Epidermal melanocyte (primary cell): ENCODE measurements around the gene ZC3H14.

Experiments
- DNase-seq: peaks from one replicate; pipeline ENCODE4 v3.0.0; 2011; ENCODE audit warnings: low spot score; ENCODE audit not compliant: insufficient read length

ZC3H14 gene

GRCh38 chr14:88551980-88552431, 10.8 kb upstream of the ZC3H14 start:
- DNase-seq: no peak

GRCh38 chr14:88552876-88553275, 10.0 kb upstream of the ZC3H14 start:
- DNase-seq: no peak

- DNase-seq: no peak
Measured at GRCh38 chr14:88553886-88554456, 8.9 kb upstream of the ZC3H14 start.

- DNase-seq: peak; percentile 43
Measured at GRCh38 chr14:88554457-88555286, 8.2 kb upstream of the ZC3H14 start, which contains the start of gene PTPN21. TSS of gene PTPN21 (minus strand) at chr14:88555007. CDS start at chr14:88550417, 4,590 bp downstream.

- no peak for DNase-seq
Measured at GRCh38 chr14:88556581-88556980, 6.3 kb upstream of the ZC3H14 start.

- peak; percentile 31 for DNase-seq
Measured at GRCh38 chr14:88559852-88560251, 3.0 kb upstream of the ZC3H14 start.

- no peak for DNase-seq
Measured at GRCh38 chr14:88562532-88562830, 356 bp upstream of the ZC3H14 start.

GRCh38 chr14:88563845-88564244, 1.0 kb downstream of the ZC3H14 start:
- no peak for DNase-seq

- no peak for DNase-seq
Measured at GRCh38 chr14:88565427-88565826, 2.6 kb downstream of the ZC3H14 start.

GRCh38 chr14:88568196-88568595, 5.4 kb downstream of the ZC3H14 start:
- no peak for DNase-seq

- no peak for DNase-seq
Measured at GRCh38 chr14:88572117-88572516, 9.3 kb downstream of the ZC3H14 start.

GRCh38 chr14:88576222-88576621, 13.4 kb downstream of the ZC3H14 start:
- no peak for DNase-seq

GRCh38 chr14:88584451-88584850, 21.6 kb downstream of the ZC3H14 start:
- DNase-seq: no peak

GRCh38 chr14:88588081-88588480, 25.2 kb downstream of the ZC3H14 start:
- DNase-seq: no peak

GRCh38 chr14:88590173-88590572, 27.3 kb downstream of the ZC3H14 start:
- no peak for DNase-seq

- no peak for DNase-seq
Measured at GRCh38 chr14:88592031-88592430, 29.2 kb downstream of the ZC3H14 start.

GRCh38 chr14:88597038-88597437, 34.2 kb downstream of the ZC3H14 start:
- no peak for DNase-seq

GRCh38 chr14:88597601-88598000, 34.8 kb downstream of the ZC3H14 start:
- DNase-seq: no peak

- DNase-seq: no peak
Measured at GRCh38 chr14:88598097-88598675, 35.3 kb downstream of the ZC3H14 start.

- no peak for DNase-seq
Measured at GRCh38 chr14:88599326-88599725, 36.5 kb downstream of the ZC3H14 start.

GRCh38 chr14:88599761-88600439, 37.1 kb downstream of the ZC3H14 start:
- DNase-seq: no peak

- DNase-seq: no peak
Measured at GRCh38 chr14:88604212-88604611, 41.4 kb downstream of the ZC3H14 start.
